Measurements from ENCODE around the gene HMG20A. TPM values are rescaled to one million over a fixed set of nuclear protein-coding genes. Genes with fewer than 3 reads are reported as not detected.

The HMG20A gene
- total and polyA plus RNA-seq, 10 of the 15 experiments (the other 5 are each of a cell fraction or from before 2014, with no cell fraction given) = 30.0 to 98.7 (median 46.8) TPM

DNA sequence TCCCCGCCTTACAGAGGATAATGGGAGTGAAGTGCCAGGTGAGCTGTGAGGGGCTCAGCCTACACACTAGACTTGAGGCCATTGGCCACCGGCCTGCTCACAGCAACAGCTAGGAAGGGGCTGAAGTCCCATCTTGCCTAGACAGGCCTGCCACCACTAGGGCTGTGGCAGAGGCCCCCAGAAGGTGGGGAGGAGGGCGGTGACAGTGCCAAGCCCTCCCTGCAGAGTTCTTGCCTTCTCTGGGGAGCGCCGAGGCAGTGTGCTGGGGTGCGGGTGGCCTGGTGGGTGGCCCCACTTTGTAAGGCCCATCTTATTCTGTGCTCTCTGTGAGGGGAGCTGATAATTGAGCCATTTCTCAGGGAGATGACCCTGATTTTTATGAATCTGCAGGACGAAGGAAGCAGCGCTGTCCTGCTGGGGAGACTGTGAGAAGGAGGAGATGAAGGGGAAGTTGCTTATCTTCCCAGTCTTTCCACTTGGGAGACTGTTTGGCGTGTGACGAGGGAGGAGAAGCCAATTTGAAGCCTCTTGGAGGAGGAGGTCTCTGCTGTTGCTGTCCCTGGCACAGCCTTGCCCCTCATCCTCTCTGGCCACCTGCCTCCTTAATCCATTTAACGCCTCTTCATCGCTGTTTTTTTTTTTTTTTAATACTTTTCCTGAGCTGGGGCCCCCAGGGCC lies 107.7 kb downstream of the HMG20A start (continued):
- TF ChIP-seq ASH2L (IDR thresholded peaks at IDR 0.05; ENCODE audit: borderline replicate concordance, low read depth) = no peak
- TF ChIP-seq ZBTB40 (IDR thresholded peaks at IDR 0.05; ENCODE audit: borderline replicate concordance) = no peak
- TF ChIP-seq, protein P1, sequence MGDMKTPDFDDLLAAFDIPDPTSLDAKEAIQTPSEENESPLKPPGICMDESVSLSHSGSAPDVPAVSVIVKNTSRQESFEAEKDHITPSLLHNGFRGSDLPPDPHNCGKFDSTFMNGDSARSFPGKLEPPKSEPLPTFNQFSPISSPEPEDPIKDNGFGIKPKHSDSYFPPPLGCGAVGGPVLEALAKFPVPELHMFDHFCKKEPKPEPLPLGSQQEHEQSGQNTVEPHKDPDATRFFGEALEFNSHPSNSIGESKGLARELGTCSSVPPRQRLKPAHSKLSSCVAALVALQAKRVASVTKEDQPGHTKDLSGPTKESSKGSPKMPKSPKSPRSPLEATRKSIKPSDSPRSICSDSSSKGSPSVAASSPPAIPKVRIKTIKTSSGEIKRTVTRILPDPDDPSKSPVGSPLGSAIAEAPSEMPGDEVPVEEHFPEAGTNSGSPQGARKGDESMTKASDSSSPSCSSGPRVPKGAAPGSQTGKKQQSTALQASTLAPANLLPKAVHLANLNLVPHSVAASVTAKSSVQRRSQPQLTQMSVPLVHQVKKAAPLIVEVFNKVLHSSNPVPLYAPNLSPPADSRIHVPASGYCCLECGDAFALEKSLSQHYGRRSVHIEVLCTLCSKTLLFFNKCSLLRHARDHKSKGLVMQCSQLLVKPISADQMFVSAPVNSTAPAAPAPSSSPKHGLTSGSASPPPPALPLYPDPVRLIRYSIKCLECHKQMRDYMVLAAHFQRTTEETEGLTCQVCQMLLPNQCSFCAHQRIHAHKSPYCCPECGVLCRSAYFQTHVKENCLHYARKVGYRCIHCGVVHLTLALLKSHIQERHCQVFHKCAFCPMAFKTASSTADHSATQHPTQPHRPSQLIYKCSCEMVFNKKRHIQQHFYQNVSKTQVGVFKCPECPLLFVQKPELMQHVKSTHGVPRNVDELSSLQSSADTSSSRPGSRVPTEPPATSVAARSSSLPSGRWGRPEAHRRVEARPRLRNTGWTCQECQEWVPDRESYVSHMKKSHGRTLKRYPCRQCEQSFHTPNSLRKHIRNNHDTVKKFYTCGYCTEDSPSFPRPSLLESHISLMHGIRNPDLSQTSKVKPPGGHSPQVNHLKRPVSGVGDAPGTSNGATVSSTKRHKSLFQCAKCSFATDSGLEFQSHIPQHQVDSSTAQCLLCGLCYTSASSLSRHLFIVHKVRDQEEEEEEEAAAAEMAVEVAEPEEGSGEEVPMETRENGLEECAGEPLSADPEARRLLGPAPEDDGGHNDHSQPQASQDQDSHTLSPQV (IDR thresholded peaks at IDR 0.05) = no peak
- no peak for TF ChIP-seq ZNF217 (IDR thresholded peaks at IDR 0.05)
- no peak for TF ChIP-seq PBX3 (IDR thresholded peaks at IDR 0.05; ENCODE audit: insufficient replicate concordance, low read depth, low read length)
